ENCODE results near the gene HINT3. TPM values are rescaled to one million over a fixed set of nuclear protein-coding genes. Genes with fewer than 3 reads are reported as not detected.
"Not testable (repeated sequence)": the region's sequence is repeated elsewhere in the genome, so short reads cannot be mapped to it uniquely, and the experiment has no call there.

Gene HINT3
- total RNA-seq, 1 donor from 2014 or later, result 8.5 TPM

DNA sequence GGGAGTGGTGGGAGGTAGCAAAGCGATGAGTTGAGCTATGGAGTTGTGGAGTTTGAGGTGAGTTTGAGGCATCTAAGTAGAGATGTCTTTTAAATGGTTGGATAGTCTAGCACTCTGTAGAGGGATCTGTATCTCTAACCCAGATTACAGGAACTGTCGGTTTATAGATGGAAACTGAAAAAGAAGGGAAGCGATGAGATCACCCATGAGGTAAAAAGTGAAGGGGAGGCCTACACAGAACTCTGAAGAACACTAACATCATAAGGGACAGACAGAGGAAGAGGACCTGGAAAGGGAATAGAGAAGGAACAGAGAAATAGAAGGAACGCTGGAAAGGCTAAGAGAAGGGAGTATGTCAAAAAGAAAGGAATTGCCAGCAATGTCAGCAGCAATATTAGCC is 2.5 kb downstream of the HINT3 start:
- intact Hi-C loops (cut with micrococcal nuclease), result loop anchor here (5.0 kb wide), 1 partner anchor 657 kb away; the partner anchor contains the start of gene HDDC2

DNA sequence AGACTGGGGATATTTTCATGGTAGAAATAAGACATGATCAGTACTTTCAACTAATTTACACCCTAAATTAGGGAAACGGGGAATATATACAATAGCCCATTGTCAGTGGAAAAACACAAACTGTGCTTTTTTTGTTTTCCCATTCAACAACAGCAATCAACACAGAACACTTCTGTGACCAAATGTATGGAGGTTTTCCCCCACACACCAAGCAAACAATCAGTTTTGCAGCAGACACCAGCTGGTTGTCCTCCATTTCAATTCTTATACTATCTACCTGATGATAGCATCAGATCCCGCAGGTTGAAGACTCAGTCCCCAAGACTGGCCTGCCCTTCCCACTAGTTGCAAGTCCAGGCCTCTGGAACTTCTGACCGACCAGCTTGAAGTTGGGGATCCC is 4.5 kb downstream of the HINT3 start:
- intact Hi-C loops (cut with micrococcal nuclease), result no loop called here

DNA sequence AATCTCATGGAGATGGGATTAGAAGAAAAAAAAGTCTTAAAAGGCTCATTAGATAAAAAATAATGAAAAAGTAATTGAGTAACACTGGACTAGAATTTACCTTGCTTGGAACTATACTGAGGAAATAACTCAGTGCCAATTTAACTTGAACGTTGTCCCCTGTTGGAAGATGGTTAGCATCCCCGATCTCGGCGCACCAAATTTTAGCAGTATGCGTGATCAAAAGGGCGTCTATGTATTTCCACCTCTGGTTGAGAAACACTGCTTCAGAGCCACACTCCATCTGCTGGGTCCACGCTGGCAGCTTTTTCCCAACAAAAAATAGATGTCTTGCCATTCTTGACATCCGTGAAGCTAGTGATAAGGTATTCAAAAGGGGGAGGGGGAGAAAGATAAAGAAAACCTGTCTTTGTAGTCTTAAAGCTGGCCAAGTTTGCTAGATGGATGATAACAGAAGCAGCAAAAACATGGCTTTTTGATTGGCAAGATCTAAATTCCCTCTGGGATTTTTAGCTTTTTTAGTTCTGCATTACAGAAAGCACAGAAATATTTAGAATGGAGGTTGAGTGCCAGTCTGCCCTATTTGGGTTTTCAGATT is 6.4 kb downstream of the HINT3 start:
- intact Hi-C loops (cut with micrococcal nuclease), result no loop called here

DNA sequence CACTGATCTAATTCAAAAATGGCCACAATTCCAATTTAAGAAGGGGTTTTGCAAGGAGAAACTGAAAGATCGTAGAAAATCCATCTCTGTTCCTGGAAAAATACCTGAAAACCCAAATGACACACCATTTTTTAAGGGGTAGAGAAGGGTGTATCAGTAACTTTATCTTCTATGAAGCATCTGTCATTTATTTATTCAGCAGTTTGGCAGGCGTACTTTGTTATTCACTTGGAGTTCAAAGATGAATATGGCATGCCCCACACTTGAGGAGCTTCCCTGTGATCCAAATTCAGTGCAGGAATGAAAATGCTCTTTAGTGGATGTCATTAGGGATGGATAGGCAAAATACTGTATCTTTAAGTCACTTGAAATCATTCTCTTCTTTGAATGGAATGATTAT is 7.2 kb downstream of the HINT3 start:
- intact Hi-C loops (cut with micrococcal nuclease), result no loop called here

DNA sequence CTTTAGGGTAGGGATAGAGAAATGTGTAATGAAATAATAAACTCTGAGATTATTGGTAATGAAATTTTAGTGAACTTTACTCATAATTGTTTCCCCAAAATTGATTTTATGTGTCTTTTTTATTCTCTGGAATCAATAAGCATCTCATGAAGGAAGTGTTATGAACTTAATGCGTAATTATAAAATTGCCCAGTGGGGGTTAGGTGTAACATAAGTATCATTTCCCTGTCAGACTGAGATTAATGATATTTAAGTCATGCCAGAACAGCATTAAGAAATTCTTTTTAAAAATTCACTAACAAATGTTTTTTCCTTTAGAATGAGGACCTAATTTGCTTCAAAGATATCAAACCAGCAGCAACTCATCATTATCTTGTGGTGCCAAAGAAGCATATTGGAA is 10.0 kb downstream of the HINT3 start:
- intact Hi-C loops (cut with micrococcal nuclease), result no loop called here

DNA sequence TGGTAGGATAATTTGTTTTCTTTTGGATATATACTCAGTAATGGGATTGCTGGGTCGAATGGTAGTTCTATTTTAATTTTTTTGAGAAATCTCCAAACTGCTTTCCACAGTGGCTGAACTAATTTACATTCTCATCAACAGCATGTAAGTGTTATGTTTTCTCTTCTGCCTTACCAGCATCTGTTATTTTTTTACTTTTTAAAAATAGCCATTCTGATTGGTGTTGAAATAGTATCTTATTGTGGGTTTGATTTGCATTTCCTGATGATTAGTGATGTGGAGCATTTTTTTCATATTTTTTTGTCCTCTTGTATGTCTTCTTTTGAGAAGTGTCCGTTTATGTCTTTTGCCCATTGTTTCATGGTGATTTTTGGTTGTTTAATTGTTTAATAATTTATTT is 11.9 kb downstream of the HINT3 start:
- intact Hi-C loops (cut with micrococcal nuclease), result no loop called here

DNA sequence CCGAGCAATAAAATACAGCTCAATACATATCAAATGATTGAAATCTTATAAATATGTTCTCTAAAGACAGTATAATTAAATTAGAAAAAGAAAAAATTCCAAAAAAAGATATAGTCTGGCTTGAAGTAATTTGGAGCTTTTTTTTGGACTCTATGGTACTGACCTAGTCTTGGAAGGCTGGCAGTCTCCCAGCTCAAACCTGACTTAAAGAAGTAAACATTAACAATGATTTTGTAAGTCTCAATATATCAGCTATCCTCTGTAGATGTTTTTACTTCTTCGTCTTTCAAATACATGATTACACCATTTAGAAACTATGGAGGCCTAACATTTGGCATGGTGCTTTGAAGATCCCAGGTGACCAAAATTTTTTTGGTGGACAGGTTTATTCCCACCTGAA is 14.2 kb downstream of the HINT3 start:
- intact Hi-C loops (cut with micrococcal nuclease), result no loop called here

DNA sequence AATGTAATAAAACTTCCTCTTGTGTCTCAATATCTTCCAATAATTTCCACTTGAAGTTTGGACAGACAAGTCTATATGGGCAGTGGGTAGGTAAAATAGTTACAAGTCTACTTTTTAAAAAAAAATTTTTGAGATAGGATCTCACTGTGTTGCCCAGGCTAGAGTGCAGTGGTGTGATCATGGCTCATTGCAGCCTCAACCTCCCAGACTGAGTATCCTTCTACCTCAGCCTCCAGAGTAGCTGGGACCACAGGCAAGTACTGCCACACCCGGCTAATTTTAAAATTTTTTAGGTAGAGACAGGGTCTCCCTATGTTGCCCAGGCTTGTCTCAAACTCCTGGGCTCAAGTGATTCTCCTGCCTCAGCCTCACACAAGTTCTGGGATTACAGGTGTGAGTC is 15.9 kb downstream of the HINT3 start:
- intact Hi-C loops (cut with micrococcal nuclease), result not testable (repeated sequence)

DNA sequence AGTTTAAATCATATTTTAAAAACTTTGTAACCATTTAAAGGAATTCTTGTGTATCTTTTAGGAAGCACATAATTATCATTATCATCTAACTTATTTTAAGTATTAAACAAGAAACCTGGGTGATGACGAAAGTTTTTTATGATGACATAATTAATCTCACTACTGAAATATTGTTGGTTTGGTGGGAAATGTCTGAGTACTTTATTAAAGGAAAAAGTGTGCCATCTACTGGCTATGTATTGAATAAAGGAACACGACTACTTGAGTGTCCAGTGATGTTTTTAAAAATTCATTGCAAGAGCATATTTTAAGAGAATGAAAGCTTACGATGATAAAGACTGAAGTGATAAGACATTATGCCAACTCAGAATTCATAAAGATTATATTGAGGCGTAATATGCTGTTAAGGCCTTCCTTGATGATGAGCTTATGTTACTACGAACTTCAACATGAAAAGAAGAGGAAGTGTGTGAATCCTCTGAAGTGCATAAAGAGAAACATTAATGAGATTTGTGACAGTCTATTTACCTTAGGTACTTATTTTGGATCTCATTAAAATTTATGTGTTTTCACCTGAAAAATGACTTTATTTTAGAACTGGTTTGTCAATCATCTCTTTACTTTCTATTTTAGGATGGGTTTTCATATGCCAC is 17.8 kb downstream of the HINT3 start:
- intact Hi-C loops (cut with micrococcal nuclease), result loop anchor here (1.0 to 2.0 kb wide), 2 partner anchors 194 to 664 kb away; no protein-coding TSS in a partner anchor

DNA sequence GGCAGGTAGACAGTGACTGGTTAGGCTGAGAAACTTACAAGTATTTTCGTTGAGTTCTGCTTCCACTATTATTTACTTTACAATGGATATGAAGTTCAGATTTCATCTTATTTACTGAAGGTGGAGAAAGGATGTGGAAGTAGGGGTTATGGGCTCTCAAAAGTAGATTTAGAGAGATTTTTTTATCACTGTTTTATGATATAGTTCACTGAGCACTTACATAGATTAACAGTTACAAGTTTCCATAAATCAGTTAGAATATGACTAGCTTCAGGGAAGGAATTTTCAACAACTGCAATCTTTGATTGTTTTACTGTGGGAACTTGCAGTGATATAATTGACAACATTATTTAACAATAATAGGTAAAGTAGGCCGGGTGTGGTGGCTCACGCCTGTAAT is 22.5 kb downstream of the HINT3 start:
- intact Hi-C loops (cut with micrococcal nuclease), result loop anchor here (5.0 kb wide), 1 partner anchor 337 kb away; no protein-coding TSS in a partner anchor

DNA sequence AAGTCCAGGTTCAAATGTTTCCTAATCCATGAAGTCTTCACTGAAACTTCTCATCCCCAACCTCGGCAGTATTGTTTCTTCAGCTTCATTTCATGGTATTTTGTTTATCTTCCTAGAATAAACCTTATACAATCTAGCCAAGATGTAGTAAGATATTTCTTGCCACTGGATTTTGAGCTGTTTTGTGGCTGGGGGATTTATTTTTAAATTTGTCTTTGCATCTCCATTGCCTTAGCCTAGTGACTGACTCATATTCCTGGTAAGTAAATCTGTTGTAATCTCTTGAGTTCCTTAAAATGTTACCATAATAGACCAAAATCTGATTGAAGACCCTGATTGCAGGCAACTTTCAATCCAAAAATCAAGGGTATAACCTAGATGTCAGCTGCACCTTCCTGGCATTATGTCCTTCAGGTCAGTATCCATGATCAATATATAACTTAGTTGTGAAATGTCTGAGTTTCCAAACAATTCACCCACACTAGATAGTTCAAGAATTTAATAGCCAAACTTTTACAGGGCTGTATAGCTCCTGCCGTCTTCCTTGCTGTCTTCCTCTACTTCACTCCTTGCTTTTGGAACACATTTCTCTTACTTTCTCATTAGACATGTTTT is 25.1 kb downstream of the HINT3 start:
- intact Hi-C loops (cut with micrococcal nuclease), result no loop called here

DNA sequence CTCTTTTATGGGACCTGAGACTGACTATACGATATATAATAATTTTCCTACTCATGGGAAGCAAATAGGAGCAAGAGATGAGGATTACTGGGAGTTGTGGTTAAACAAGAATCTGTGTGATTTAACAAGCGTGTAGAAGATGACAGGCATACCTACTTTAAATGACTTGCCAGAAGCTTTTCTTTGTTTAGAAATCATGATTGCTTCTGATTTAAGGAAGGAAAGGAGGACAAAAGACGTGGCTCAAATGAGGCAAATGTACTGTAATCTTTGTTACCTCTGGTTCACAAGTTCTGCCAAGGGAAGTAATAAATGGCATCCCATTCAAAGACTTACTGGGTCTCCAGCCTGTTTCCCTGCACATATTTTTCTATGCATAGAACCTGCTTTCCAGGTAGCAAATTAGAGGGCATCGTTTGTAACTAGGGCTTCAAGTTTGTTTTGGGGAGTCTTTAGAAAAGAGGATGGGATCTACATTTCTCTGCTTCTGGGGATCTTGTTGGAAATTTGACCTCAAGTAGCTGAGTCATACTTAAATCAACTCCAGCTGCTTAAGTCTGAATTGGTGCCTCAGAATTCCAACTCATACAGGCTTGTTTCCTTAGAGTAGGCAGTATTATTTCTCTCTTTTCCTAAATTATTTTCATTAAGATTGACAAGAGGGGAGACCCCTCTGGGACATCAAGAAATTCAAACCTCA is 26.8 kb downstream of the HINT3 start:
- intact Hi-C loops (cut with micrococcal nuclease), result no loop called here

DNA sequence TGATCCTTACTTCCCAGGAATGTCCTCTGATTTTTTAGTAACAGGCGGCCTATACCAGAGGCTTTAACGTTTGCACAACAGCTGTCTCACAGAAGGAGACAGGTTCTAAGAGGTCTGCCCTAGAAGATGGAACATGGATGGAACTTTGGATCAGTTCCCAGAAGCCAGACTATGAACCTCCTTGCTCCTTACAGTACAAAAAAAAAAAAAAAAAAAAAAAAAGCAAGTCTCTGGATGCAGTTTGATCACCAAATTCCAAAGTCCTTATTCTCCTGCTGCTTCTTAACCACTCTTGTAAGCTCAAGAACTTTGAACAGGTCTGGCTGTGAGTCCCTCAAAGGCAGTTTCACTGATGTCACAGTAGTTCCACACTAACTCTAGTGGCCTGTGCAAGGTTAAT is 27.7 kb downstream of the HINT3 start:
- intact Hi-C loops (cut with micrococcal nuclease), result no loop called here

DNA sequence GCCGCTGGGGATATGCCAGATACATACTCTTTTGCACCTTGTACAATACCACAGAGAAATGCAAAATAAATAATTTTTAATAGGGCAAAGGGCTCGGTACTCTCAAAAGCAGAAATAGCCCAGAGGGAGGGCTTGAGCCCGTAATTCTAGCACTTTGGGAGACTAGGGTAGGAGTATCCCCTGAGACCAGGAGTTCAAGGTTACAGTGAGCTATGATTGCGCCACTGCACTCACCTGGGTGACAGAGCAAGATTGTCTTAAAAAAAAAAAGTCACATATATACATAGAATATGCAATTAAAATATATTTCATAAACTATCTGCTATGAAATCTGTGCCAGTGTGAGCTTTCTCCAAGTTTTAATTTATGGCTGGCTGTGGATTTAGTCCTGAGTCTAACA is 29.0 kb downstream of the HINT3 start:
- intact Hi-C loops (cut with micrococcal nuclease), result no loop called here

DNA sequence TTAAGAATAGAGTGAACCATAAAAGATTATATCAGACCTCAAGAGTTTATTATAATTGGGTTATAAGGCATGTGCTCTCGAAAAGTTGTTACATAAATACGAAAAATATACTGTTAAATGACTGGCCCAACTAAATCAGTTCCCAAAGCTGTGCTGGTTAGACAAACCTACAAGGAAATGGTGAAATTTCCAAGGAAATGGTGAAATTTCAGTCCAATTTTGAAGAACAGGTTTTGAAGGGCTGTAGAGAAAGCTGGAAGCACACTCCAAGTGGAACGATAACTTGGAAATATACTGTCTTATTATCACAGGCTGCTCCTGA is 29.4 kb downstream of the HINT3 start:
- intact Hi-C loops (cut with micrococcal nuclease), result loop anchor here (1.0 to 2.0 kb wide), 4 partner anchors 29 to 206 kb away; no protein-coding TSS in a partner anchor

DNA sequence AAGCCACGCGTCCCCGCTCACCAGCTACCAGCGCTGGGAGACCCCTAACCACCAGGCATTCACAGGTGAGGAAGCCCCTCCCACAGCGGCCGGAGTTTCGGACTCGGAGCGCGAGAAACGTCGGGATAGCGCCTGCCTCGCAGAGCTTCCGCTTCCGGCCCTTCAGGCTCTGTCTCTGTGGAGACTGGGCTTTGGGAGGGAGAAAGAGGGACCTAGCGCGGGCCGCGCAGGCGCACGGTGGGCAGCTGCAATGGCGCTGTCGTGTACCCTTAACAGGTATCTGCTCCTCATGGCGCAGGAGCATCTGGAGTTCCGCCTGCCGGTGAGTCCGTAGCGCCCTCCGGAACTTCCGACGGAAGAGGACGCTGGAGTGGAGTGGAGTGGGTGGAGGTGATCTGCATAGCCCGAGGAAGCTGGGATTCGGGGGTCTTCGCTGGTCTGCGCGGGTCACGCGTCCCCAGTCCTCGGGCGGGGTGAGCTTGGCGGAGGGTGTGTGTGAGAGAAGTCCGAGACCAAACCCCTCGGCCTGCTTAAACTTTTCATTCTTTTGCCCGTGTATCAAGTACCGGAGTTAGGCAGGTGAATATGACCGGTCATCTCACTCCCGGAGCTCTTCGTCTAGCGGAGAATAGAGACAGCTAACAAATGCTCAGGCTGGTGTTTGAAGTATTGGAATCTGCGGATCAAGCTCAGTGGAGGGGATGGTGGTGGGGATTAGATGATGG is 29.9 kb downstream of the HINT3 start, which contains the start of gene TRMT11:
TRMT11 (plus strand) TSS at position 240 of the 725 bp plus-strand sequence; CDS start at position 251, 11 bp downstream.
- intact Hi-C loops (cut with micrococcal nuclease), result loop anchor here (1.0 to 2.0 kb wide), 4 partner anchors 29 to 206 kb away; no protein-coding TSS in a partner anchor

DNA sequence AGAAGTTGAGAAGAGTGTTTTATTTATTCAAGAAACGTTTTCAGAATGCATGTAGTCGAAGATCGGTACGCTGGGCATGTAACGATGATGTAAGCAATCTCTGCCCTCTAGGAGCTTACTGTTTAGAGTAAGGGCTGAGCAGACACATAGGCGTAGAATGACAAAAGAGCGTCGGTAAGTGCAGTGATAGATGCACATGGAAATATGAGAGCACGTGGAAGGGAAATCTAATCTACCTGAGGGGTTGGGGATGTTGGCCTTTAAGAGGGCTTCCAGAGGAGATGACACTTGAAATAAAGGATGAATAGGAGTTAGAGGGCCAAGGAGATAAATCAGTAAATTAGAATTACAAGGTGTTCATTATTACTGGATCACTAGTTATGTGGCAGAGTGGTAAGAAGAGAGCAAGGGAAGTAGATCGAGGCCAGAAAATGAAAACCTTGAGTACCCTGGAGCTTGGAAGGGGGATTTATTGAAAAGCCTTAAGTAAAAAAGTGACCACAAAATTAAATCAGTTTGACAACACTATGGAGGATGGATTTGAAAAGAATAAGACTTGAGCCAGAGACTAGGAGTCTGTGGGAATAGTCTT is 30.6 kb downstream of the HINT3 start:
- intact Hi-C loops (cut with micrococcal nuclease), result loop anchor here (2.0 kb wide), 1 partner anchor 68 kb away; no protein-coding TSS in a partner anchor

DNA sequence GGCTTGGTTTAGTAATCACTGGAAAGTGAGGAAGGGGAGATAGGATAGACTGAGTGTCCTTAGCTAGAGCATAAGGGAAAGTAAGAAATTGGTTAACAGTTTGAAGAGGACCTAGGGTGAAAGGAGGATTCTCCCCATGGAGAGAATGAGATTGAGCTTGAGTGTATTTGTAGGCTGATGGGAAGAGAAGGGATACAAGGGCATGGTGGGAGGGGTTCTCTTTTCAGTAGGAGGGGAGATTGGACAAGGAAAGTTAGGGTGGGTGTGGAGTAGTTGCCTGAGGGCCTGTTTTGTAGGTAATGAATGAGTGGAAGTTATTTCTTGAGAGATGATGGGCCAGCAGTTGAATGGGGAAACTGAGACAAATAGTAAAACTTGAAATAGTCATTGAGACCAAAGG is 31.7 kb downstream of the HINT3 start:
- intact Hi-C loops (cut with micrococcal nuclease), result no loop called here

DNA sequence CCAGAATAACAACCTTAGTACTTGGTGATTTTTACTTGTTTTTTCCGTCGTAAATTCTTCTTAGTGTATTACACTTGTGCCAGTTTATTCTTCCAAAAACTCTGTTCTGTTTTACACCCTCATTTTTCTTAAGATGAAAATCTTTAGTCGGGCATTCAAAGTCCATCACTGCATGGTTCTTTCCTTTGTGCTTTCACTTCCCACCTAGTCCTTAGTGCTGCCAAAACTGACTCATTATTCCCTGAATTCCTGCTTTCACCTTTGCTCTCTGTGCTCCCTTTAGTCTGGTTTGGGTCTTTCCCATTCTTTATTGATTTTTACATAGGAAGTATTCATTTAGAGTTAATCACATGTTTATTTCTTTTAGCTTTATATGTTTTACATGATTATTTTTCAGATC is 33.1 kb downstream of the HINT3 start:
- intact Hi-C loops (cut with micrococcal nuclease), result no loop called here

DNA sequence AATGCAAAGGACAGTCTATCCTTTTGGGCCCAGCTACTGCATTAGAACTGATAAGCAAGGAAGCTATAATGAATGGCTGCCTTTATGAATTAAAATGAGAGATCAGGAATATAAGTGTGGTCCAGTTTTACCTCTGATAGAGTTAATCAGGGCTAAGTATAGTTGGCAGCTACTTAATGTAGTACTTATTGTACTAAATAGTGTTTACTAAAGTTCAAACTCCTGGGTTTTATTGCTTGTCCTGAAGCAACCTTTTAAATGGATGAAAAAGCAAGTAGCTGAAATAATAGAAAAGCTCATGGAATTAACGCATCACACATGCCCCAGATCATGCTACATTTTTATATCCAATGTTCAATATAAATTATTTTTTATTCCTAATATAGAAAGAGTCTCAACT is 35.1 kb downstream of the HINT3 start:
- intact Hi-C loops (cut with micrococcal nuclease), result no loop called here

Measured in T-helper 2 cell treated with Interferon-gamma antibody and Interleukin-4, amounts not matched to agents 100 ng/mL and 5 ng/mL, for 36 hours (primary cell).